ENCODE measurements around the gene NHSL1.
A peak's percentile ranks its signal among the peaks of the same experiment; 100 is the strongest.

NHSL1 gene

GRCh38 chr6:138523347-138524210 is 24.3 kb upstream of the NHSL1 start:
- DNase-seq (ENCODE audit: low read depth in 2 of 2, low spot score in 1 of 2), result no peak

DNA sequence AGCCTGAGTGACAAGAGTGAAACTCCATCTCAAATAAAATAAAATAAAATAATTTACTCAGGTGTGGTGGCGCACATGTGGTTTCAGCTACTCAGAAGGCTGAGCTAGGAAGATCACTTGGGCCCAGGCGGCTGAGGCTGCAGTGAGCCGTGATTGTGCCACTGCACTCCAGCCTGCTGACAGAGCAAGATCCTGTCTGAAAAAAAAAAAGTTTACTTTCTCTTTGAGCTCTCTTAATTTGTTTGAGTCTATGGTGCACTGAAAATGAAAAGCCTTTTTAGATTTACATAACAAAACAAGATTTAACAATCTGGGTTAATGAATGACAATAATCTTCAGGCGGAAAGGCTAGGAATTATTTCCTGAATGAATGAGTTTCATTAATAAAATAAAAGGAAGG is 23.3 kb upstream of the NHSL1 start:
- no peak for DNase-seq (ENCODE audit: low read depth in 2 of 2, low spot score in 1 of 2)

DNA sequence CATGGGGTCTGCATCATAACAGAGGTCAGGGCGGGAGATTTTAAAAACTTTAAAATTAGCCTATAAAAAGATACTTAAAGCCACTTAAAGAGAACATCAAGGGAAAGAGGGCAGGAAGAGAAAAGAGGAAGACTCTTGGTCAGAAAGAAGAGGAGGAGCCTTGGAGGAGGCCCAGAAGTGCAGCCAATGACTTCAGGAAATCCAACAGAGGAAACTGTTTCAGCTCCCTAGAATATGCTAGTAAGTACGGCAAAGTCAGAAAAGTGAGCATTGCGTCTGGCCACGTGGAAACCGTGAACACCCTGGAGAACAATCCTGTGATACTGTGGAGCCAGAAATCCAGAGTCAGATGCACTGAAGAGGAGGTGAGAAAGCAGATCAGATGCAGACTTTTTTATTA is 22.5 kb upstream of the NHSL1 start:
- DNase-seq (ENCODE audit: low read depth in 2 of 2, low spot score in 1 of 2), result no peak

DNA sequence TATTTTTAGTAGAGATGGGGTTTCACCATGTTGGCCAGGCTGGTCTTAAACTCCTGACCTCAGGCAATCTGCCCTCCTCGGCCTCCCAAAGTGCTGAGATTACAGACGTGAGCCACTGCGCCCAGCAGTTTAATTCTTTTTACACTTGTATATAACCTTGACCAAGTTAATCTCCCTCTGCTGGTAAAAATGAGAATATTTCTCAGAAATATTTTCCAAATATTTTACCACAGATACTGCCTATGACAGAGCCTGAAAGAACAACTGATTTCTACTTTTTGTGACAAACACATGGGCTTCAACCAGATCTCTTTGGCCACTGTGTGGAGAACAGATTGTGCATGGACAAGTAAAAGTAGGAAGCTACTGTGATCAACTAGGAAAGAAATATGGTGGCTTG is 21.2 kb upstream of the NHSL1 start:
- no peak for DNase-seq (ENCODE audit: low read depth in 2 of 2, low spot score in 1 of 2)

GRCh38 chr6:138518054-138518453 is 18.8 kb upstream of the NHSL1 start:
- DNase-seq (ENCODE audit: low read depth in 2 of 2, low spot score in 1 of 2), result no peak

DNA sequence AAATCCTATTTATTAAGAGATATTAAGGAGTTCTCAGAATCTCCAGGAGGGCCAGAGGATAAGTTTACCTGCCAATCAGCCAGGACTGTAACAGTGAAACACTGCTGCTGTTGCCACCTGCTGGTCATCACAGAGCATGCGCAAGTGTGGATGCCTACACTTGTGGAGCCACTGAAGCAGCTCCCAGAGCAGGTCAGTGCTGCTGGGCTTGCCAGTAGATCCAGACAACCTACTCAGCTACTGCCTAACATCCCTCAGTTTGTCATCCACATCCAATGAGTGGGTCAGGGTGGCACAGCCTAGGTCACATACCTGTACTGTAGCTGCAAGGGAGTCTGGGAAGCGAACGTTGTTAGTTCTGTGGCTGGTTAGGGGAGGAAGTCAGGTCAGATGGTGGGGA is 18.3 kb upstream of the NHSL1 start:
- DNase-seq (ENCODE audit: low read depth in 2 of 2, low spot score in 1 of 2), result peak; percentile 16 to 33

DNA sequence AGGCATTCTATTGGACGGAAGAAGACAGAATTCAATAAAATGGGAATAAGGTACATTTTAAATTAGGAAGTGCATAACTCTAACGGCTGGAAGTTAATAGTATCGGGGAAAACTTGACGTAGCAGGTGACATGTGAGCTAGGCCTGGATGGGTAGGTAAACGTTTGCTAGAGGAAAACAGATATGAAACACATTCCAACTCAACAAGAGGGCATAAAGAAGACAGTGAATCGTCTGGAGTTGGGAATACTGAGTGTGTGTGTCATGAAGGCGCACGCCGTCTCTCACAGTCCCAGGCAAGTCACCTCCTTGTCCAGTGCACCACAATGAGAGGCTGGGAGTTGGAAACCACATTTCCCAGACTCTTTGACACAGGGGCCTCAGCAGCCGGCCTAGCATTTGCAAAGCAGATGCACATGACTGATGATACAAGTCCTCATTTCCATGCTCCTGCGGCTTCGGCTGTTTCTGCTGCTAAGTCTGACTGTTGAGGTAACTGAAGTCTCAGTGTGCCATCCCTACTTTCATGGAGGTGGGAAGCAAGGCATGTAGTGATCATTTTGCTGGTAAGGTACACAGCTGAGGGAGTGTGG is 16.5 kb upstream of the NHSL1 start:
- no peak for DNase-seq (ENCODE audit: low read depth in 2 of 2, low spot score in 1 of 2)

DNA sequence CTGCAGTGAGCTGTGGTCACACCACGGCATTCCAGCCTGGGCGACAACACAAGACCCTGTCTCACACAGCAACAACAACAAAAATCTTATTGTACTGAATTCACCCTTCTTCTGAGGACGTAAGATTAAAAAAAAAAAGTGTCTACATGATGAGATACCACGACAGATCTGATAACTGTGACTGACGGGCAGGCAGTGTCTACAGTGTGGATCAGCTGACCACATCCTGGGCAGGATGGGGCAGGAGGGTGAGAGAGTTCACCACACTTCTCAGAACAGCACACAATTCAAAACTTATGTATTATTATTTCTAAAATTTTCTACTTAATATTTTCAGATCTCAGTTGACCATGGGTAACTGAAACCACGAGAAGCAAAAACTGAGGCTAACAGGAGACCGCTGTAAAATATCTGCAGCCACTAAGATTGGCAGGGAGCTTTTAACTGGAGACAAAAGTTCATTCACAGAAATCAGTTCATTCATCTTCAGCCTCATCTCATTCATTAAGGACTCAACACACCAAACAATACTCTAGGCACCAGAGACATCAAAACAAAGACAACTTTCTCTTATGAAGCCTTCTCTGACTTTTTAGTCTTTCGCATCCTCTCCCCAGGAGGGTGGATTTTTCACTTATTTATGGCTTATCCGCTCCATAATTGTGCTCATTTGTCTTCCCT is 15.7 kb upstream of the NHSL1 start:
- DNase-seq (ENCODE audit: low read depth in 2 of 2, low spot score in 1 of 2), result peak in 1 of 2 donors; percentile 18

GRCh38 chr6:138512609-138513008 is 13.3 kb upstream of the NHSL1 start:
- DNase-seq (ENCODE audit: low read depth in 2 of 2, low spot score in 1 of 2), result no peak

- no peak for DNase-seq (ENCODE audit: low read depth in 2 of 2, low spot score in 1 of 2)
Measured at GRCh38 chr6:138510093-138510492, 10.8 kb upstream of the NHSL1 start.

DNA sequence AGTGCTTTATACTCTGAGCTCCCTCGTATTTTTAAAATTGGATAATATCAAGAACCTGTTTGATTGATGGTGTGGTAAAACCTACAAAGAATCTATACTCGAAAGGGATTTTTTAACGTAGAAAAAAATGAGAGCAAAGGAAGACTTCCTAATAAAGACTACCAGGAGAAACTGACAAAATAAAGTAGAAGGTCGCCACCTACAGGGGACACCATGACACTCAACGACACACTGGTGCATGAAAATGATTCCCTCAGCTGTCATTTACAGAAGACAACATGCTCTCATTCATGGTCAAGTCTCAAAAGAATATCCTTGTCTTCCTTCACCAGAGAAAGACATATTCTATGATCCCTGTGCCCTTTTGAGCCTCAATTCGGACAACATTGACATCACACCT is 10.1 kb upstream of the NHSL1 start:
- DNase-seq (ENCODE audit: low read depth in 2 of 2, low spot score in 1 of 2), result no peak

DNA sequence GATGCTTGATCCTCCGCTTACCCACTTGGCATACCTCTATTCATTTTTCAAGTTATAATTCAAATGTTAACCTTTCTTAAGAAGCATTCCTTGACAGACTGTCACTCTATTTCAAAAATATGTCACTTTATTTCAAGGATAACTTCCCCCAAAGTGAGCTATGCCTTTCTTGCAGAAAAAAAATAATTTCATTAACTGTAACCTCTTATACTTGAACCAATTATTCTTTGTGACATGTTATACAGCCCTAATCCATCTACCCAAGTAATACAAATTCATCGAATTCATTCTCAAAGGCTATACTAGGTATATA is 9.3 kb upstream of the NHSL1 start:
- DNase-seq (ENCODE audit: low read depth in 2 of 2, low spot score in 1 of 2), result no peak

- no peak for DNase-seq (ENCODE audit: low read depth in 2 of 2, low spot score in 1 of 2)
Measured at GRCh38 chr6:138507977-138508675, 8.8 kb upstream of the NHSL1 start.

DNA sequence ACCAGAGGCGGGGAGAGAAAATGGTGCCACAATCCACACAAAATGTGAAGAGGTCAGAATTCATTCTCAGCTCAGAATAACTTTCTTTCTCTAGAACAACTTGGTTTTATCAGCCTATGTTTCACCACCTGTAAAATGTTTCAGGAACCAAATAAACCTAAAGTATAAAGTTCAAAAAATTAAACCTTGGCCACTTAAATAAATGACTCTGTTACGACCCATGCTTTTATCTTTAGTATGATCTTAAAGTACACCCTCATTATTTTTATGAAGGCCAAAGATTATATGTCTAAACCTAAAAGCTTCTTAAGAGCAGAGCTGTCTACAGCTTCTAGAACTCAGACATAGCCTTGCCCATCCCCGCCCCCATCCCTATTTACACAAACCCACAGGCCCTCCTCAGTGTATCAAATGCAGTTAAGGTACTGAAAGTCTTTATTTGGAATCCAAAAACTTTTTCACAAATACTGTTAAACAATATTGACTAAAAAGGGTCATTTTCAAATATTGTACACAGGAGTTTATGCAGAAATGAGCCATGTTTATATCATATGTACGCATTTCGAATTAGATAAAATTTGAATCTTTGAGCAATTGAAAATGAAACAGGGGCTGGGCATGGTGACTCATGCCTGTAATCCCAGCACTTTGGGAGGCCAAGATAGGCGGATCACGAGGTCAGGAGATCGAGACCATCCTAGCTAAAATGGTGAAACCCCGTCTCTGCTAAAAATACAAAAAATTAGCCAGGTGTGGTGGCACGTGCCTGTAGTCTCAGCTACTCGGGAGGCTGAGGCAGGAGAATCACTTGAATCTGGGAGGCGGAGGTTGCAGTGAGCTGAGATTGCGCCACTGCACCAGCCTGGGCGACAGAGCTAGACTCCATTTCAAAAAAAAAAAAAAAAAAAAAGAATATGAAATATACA is 5.7 kb upstream of the NHSL1 start:
- no peak for DNase-seq (ENCODE audit: low read depth in 2 of 2, low spot score in 1 of 2)

- no peak for DNase-seq (ENCODE audit: low read depth in 2 of 2, low spot score in 1 of 2)
Measured at GRCh38 chr6:138503881-138504680, 4.8 kb upstream of the NHSL1 start.

DNA sequence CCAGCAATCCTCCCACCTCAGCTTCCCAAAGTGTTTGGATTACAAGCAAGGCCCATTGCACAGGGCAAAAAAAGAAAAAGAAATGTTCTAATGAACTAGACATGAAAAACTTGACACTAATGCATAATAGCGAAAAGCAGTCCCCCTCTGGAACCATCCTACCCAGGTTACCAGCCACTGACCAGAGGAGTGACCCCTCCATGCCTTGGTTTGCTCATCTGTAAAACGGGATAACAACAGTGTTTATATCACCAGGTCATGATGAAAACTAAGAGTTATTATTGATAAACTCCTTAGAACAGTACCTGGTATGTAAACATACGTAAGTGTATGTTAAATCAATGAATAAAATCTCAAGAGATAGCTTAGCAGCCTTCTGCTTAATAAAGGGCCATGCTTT is 3.3 kb upstream of the NHSL1 start:
- DNase-seq (ENCODE audit: low read depth in 2 of 2, low spot score in 1 of 2), result no peak

GRCh38 chr6:138500867-138501446 is 1.7 kb upstream of the NHSL1 start:
- DNase-seq (ENCODE audit: low read depth in 2 of 2, low spot score in 1 of 2), result no peak

- DNase-seq (ENCODE audit: low read depth in 2 of 2, low spot score in 1 of 2), result no peak
Measured at GRCh38 chr6:138500045-138500665, 861 bp upstream of the NHSL1 start.

GRCh38 chr6:138498629-138499302 is 528 bp downstream of the NHSL1 start:
- DNase-seq (ENCODE audit: low read depth in 2 of 2, low spot score in 1 of 2), result no peak
